PC-9 (cell line): Measurements from ENCODE around the gene ABTB1. TPM values are rescaled to one million over a fixed set of nuclear protein-coding genes. Genes with fewer than 3 reads are reported as not detected.

Experiments used
- BruUV-seq: library from RNA; stranded (reverse); fragments of 400-500 nt; replicated peaks from 2 replicates; lab custom pipeline; 2021; lab: Mats Ljungman, UMichigan
- CTCF ChIA-PET: fragments of 300-600 bp; sonication (Branson Sonifier 250); formaldehyde crosslinking; loops from one replicate; lab custom pipeline; 2022; ENCODE audit warnings: antibody characterized with exemption; lab: Charles Lee
- POLR2A ChIA-PET: fragments of 300-600 bp; sonication (Branson Sonifier 250); formaldehyde crosslinking; loops from one replicate; lab custom pipeline; 2022; ENCODE audit warnings: antibody characterized with exemption; ENCODE audit not compliant: unreplicated experiment; lab: Charles Lee
- DNase-seq, 2 experiments: peaks; one replicate each; pipeline versions ENCODE4 v3.0.0 to v3.0.0-alpha.2; 2015 to 2022; ENCODE audit warnings: mixed read lengths in 1 of 2
- H2AFZ ChIP-seq: fragments of 200-600 bp; sonication (generic); 2 replicates; pipeline ENCODE4 v1.8.1; 2017; ENCODE audit warnings: antibody characterized with exemption
- H3F3A ChIP-seq: fragments of 200-600 bp; sonication (generic); 2 replicates; pipeline ENCODE4 v1.8.1; 2017; ENCODE audit warnings: antibody characterized with exemption, mild to moderate bottlenecking, low read depth; ENCODE audit not compliant: insufficient read depth
- H3K27ac ChIP-seq: fragments of 200-600 bp; sonication (generic); 2 replicates; pipeline ENCODE4 v1.6.1; 2016; ENCODE audit warnings: mixed run types
- H3K27me3 ChIP-seq: fragments of 200-600 bp; sonication (generic); 2 replicates; pipeline ENCODE4 v1.6.1; 2016; ENCODE audit warnings: low read depth, mixed run types; ENCODE audit not compliant: insufficient read depth
- H3K36me3 ChIP-seq: fragments of 200-600 bp; sonication (generic); 2 replicates; pipeline ENCODE4 v1.6.1; 2016; ENCODE audit warnings: low read depth, mixed run types
- H3K4me1 ChIP-seq: fragments of 200-600 bp; sonication (generic); replicated peaks from 2 replicates; pipeline ENCODE4 v1.6.1; 2016; ENCODE audit warnings: mixed run types; ENCODE audit not compliant: insufficient read depth
- H3K4me2 ChIP-seq: fragments of 200-600 bp; sonication (generic); 2 replicates; pipeline ENCODE4 v1.6.1; 2017; ENCODE audit warnings: mixed run types
- H3K4me3 ChIP-seq: fragments of 200-600 bp; sonication (generic); 2 replicates; pipeline ENCODE4 v1.6.1; 2016; ENCODE audit warnings: mixed run types
- H3K79me2 ChIP-seq: fragments of 200-600 bp; sonication (generic); 2 replicates; pipeline ENCODE4 v1.6.1; 2017; ENCODE audit warnings: low read depth, mixed run types
- H3K9me2 ChIP-seq: fragments of 200-600 bp; sonication (generic); 2 replicates; pipeline ENCODE4 v1.8.1; 2017; ENCODE audit warnings: mild to moderate bottlenecking; ENCODE audit not compliant: insufficient read depth
- H3K9me3 ChIP-seq: fragments of 200-600 bp; sonication (generic); 2 replicates; pipeline ENCODE4 v1.8.1; 2016; ENCODE audit warnings: low read depth; ENCODE audit not compliant: insufficient read depth
- H4K20me1 ChIP-seq: fragments of 200-600 bp; sonication (generic); 2 replicates; pipeline ENCODE4 v1.8.1; 2017; ENCODE audit not compliant: insufficient read depth
- EZH2 ChIP-seq: fragments of 200-600 bp; sonication (generic); IDR thresholded peaks from 2 replicates; pipeline ENCODE4 v1.8.0; 2017; ENCODE audit warnings: antibody characterized with exemption, low read depth
- intact Hi-C: fragments of 100-400 bp; cut with micrococcal nuclease; formaldehyde crosslinking; loops from one replicate; pipeline ENCODE4 v1.10.0; 2022; ENCODE audit not compliant: unreplicated experiment
- total RNA-seq: library from RNA; stranded (reverse); gene quantifications from 2 replicates; pipeline ENCODE4 v1.2.3, GENCODE V29; 2021
- TF ChIP-seq, protein P1 (sequence below): fragments of 200-600 bp; sonication (generic); conservative IDR thresholded peaks from 2 replicates; pipeline ENCODE4 v1.6.1; 2017; ENCODE audit warnings: mixed run types, antibody characterized with exemption, mild to moderate bottlenecking, moderate library complexity

ABTB1 gene
- total RNA-seq, 1 experiment from 2014 or later = 39.1 TPM

DNA sequence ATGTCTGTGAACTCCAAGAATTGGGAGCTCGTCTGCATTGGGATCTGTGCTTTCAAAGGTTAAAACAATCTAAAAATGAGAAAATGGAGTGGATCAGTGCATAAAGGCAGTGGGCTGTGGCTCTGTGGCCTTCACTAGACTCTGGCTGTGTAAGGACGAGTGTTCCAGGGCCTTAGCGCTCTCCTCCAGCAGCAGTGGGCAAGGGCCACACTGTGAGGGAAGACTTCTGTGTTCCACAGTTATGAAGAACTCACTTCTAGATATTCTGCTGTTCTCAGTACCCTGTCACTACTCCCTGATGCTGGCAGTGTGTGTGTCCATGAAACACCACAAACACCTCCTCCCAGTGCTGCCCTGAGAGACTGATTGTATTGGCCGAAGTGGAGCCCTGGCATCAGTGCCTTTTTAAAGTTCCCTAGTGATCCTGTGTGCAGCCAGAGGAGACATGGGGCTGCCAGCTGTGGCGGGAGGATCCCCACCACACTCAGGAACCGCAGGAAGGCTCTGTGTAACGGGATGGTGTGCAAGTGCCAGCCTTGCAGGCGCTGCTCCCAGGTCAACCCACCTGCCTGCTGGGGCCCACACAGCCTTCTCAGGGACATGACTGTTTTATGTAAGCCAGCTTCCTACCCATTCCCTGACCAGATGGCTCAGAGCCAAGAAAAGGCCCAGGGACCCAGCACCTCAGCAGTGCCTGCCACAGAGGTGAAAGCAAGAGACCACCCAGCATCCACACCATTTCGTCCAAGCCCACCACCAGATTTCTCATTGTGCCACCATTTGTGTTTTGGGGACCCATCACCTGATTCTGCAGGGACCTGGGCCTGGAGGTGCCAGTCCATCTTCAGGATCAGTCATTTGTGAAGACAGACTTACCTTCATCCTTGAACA is 40.4 kb downstream of the ABTB1 start:
- Histone ChIP-seq H3K27me3 (no peaks in the 10 kb centered on the region), H3K27ac (no peak overlapping the region), H4K20me1 (no peaks in the 10 kb centered on the region), H2AFZ (no peak overlapping the region), H3K4me2 (no peak overlapping the region), H3K9me3 (no peaks in the 10 kb centered on the region), H3F3A (no peaks in the 10 kb centered on the region), H3K79me2 (no peaks in the 10 kb centered on the region), H3K9me2 (no peaks in the 10 kb centered on the region), H3K4me3 (no peak overlapping the region), H3K4me1 (no peaks in the 10 kb centered on the region), H3K36me3 (no peaks in the 10 kb centered on the region)
- intact Hi-C loops = no loop called here
- POLR2A ChIA-PET = no interaction called here
- no TSS peak for BruUV-seq
- TF ChIP-seq EZH2 = no peak
- TF ChIP-seq, protein P1, sequence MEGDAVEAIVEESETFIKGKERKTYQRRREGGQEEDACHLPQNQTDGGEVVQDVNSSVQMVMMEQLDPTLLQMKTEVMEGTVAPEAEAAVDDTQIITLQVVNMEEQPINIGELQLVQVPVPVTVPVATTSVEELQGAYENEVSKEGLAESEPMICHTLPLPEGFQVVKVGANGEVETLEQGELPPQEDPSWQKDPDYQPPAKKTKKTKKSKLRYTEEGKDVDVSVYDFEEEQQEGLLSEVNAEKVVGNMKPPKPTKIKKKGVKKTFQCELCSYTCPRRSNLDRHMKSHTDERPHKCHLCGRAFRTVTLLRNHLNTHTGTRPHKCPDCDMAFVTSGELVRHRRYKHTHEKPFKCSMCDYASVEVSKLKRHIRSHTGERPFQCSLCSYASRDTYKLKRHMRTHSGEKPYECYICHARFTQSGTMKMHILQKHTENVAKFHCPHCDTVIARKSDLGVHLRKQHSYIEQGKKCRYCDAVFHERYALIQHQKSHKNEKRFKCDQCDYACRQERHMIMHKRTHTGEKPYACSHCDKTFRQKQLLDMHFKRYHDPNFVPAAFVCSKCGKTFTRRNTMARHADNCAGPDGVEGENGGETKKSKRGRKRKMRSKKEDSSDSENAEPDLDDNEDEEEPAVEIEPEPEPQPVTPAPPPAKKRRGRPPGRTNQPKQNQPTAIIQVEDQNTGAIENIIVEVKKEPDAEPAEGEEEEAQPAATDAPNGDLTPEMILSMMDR = no peak
- CTCF ChIA-PET = no interaction called here
- no peak for DNase-seq

DNA sequence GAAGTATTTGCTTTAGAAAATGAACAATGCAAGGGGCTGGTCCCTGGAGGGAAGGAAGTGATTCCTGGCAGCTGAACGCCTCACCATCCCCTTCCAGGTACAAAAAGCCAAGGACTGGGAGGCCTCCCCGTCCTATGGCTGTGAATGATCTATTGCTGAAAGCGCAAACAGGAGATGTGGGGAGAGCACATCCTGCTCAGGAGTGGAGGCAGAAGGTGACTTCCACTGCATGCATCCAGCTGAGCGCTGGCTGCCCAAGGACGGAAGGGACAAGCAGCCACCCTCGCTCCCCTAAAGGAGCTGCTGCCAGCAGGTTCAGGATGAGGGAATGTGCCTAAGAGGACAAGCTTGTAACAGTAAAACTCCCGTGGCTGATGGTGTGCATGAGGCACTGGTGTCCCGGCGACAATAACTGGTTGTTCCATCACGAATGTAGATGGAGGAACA is 41.4 kb downstream of the ABTB1 start:
- H3K79me2 ChIP-seq = no peaks in the 10 kb centered on the region
- CTCF ChIA-PET = no interaction called here
- no peaks in the 10 kb centered on the region for H3K9me2 ChIP-seq
- intact Hi-C loops = no loop called here
- H3K4me1 ChIP-seq = no peaks in the 10 kb centered on the region
- no peaks in the 10 kb centered on the region for H3K9me3 ChIP-seq
- no peak for TF ChIP-seq EZH2
- TF ChIP-seq, protein P1 = no peak
- H3F3A ChIP-seq = no peaks in the 10 kb centered on the region
- H3K4me2 ChIP-seq = no peak overlapping the region
- no peak overlapping the region for H2AFZ ChIP-seq
- H3K4me3 ChIP-seq = no peak overlapping the region
- POLR2A ChIA-PET = no interaction called here
- BruUV-seq = no TSS peak
- DNase-seq = no peak
- no peaks in the 10 kb centered on the region for H3K27me3 ChIP-seq
- H4K20me1 ChIP-seq = no peaks in the 10 kb centered on the region
- no peak overlapping the region for H3K27ac ChIP-seq
- no peaks in the 10 kb centered on the region for H3K36me3 ChIP-seq

DNA sequence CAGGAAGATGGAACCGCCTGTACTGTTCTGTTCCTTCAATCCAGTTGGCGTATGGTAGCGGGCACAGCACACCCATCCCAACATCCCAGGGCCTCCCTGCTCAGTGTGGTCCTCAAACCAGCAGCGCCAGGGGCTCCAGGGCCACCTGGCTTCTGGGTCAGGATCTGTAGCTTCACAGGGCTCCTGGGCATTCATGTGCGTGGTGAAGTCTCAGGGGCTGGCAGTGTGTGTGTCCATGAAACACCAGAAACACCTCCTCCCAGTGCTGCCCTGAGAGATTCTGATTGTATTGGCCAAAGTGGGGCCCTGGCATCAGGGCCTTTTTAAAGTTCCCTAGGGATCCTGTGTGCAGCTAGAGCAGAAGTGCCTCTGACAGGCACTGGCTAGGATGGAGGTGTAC is 42.1 kb downstream of the ABTB1 start:
- Histone ChIP-seq H3K79me2 (no peaks in the 10 kb centered on the region), H3K4me3 (no peak overlapping the region), H3K27me3 (no peaks in the 10 kb centered on the region), H2AFZ (no peak overlapping the region), H4K20me1 (no peaks in the 10 kb centered on the region), H3K4me2 (no peak overlapping the region), H3K9me2 (no peaks in the 10 kb centered on the region), H3K27ac (no peak overlapping the region), H3K9me3 (no peaks in the 10 kb centered on the region), H3F3A (no peaks in the 10 kb centered on the region), H3K4me1 (no peaks in the 10 kb centered on the region), H3K36me3 (no peaks in the 10 kb centered on the region)
- ChIA-PET CTCF (no interaction called here), POLR2A (no interaction called here)
- intact Hi-C loops = no loop called here
- BruUV-seq = no TSS peak
- TF ChIP-seq EZH2 = no peak
- TF ChIP-seq, protein P1 = no peak
- no peak for DNase-seq
